Limb (tissue), 2 donors: ENCODE data around the gene SORL1-AS1.

Source experiments
- DNase-seq, 2 donors: peaks; one replicate each; pipeline ENCODE4 v3.0.0-alpha.2; 2016; ENCODE audit errors: extremely low spot score in 2 of 2

Gene SORL1-AS1

DNA sequence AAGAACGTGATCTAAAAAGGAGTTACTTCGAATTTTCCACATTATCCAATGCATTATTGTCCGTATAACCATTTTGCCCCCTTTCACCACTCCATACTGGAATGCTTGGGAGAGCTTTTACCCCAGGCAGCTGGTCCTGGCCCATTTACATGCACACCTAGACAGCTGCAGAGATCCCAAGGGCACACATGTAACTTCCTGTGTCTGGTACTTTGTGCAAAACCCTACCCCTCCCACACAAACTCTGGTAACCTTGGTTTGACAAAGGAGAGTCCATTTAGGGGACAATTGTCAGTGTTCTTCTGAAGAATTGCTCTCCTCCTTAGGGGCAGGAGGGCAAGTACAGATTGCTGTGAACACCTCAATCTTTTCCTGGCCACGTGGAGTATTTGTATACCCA lies 58.0 kb downstream of the SORL1-AS1 start:
- DNase-seq = no peak

DNA sequence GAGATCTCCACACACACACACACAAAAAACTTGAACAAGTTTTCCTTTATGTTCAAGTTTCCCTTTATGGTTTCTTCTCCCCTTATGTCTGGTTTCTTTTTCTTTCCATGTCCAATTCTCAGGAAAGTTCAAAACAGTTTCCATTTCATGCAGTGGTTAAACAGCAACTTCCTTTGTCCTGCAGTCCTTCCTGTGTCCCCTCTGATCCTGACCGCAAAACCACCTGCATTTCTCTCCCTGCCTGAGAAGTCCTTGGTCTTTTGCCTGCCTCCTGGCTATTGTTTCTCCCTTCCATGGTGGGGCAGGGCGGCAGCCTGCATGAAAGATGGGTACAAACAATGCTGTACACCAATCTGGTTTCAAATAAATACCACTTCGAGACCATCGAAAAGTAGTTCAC lies 58.9 kb downstream of the SORL1-AS1 start:
- DNase-seq = no peak

DNA sequence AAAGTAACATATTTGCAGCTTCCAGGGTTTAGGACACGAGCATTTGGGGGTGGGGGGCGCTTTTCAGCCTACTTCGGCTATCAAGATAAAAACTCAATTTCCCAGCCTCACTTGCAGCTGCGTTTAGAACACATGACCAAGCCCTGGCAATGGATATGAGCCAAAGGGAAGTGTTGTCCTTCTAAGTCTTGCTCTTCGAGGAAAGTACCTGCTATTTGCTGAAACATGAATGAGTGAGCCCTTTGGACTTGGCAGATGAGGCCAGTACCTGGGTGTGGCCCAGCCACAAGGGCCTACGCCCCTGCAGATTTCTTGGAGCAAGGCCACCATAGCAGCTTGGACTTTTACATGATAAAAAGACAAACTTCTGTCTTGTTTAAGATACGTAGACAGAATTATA lies 60.9 kb downstream of the SORL1-AS1 start:
- DNase-seq = no peak

DNA sequence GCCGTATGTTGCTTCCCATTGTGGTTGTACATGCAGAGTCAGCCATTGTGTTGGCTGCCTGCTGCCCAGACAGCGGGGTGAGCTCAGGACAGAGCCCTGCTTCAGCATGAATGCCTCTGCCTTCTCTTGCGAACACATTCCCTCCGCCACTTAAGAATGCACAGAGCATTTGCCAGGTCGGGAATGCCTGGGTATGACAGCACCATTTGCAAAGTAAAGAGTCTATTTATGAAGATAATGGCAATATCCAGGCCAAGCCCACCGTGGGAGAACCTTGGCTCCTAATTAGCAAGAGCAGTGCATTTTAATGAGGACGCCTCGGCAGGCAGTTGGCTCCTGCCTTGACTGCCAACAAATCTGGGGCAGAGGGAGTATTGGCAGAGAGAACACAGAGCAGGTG lies 63.1 kb downstream of the SORL1-AS1 start:
- DNase-seq = peak in 1 of 2 donors; percentile 43
